Progenitor cell of endocrine pancreas (in vitro differentiated cells): ENCODE data around the gene AFAP1L1. TPM values are rescaled to one million over a fixed set of nuclear protein-coding genes. Genes with fewer than 3 reads are reported as not detected.

Experiments
- DNase-seq: peaks from one replicate; pipeline ENCODE4 v3.0.0; 2021; ENCODE audit warnings: low spot score; ENCODE audit not compliant: unreplicated experiment
- H3K27ac Mint-ChIP-seq: 2 replicates; pipeline ENCODE4 v1.8.0; 2021; ENCODE audit warnings: mild to moderate bottlenecking, moderate library complexity, mixed read lengths
- H3K27me3 Mint-ChIP-seq: 2 replicates; pipeline ENCODE4 v1.8.0; 2021; ENCODE audit warnings: mixed read lengths
- H3K36me3 Mint-ChIP-seq: 2 replicates; pipeline ENCODE4 v1.8.0; 2022; ENCODE audit warnings: mixed read lengths; ENCODE audit not compliant: insufficient read depth
- H3K4me1 Mint-ChIP-seq: 2 replicates; pipeline ENCODE4 v1.8.0; 2021; ENCODE audit warnings: low read depth, mixed read lengths
- H3K4me3 Mint-ChIP-seq: 2 replicates; pipeline ENCODE4 v1.8.0; 2021; ENCODE audit warnings: low read depth, mild to moderate bottlenecking, moderate library complexity, mixed read lengths
- H3K9me3 Mint-ChIP-seq: 2 replicates; pipeline ENCODE4 v1.8.0; 2021; ENCODE audit warnings: low read depth, mixed read lengths
- total RNA-seq: library from RNA; stranded (reverse); gene quantifications from 2 replicates; pipeline ENCODE4 v1.2.1, GENCODE V29; 2021
- TF ChIP-seq, protein P1 (sequence below): fragments of 200-600 bp; sonication (generic); IDR thresholded peaks from one replicate; pipeline ENCODE4 v1.5.0; 2021; ENCODE audit warnings: antibody characterized with exemption, mild to moderate bottlenecking; ENCODE audit not compliant: unreplicated experiment

AFAP1L1 gene
- total RNA-seq, 1 donor from 2014 or later: 0.69 TPM

DNA sequence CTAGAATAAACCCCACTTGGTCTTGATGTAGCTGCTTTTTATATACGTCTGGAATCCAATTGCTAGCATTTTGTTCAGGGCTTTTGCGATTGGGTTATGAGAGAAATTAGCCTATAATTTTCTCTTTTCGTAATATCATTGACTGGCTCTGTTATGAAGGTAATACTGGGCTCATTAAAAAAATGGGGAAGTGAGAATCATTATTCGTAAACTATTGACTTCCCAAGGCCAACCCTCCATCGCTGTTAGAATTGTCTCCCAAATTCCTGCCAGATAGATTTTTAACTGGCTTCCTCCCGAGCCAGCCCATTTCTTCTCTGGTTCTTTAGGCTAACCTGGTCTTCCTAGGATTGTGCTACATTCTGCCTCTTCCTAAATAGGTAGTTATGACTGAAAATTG, 37.7 kb downstream of the AFAP1L1 start:
- Mint-ChIP-seq H3K27ac (no peak overlapping the region), H3K36me3 (no peaks in the 10 kb centered on the region), H3K4me3 (no peak overlapping the region), H3K4me1 (peaks cover 3% of the 10 kb centered on the region), H3K9me3 (no peaks in the 10 kb centered on the region), H3K27me3 (peaks cover 5% of the 10 kb centered on the region)
- no peak for DNase-seq
- TF ChIP-seq, protein P1, sequence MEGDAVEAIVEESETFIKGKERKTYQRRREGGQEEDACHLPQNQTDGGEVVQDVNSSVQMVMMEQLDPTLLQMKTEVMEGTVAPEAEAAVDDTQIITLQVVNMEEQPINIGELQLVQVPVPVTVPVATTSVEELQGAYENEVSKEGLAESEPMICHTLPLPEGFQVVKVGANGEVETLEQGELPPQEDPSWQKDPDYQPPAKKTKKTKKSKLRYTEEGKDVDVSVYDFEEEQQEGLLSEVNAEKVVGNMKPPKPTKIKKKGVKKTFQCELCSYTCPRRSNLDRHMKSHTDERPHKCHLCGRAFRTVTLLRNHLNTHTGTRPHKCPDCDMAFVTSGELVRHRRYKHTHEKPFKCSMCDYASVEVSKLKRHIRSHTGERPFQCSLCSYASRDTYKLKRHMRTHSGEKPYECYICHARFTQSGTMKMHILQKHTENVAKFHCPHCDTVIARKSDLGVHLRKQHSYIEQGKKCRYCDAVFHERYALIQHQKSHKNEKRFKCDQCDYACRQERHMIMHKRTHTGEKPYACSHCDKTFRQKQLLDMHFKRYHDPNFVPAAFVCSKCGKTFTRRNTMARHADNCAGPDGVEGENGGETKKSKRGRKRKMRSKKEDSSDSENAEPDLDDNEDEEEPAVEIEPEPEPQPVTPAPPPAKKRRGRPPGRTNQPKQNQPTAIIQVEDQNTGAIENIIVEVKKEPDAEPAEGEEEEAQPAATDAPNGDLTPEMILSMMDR: no peak

GRCh38 chr5:149310488-149310887, 38.8 kb downstream of the AFAP1L1 start:
- TF ChIP-seq, protein P1: no peak
- H3K36me3 Mint-ChIP-seq: no peaks in the 10 kb centered on the region
- H3K9me3 Mint-ChIP-seq: no peaks in the 10 kb centered on the region
- H3K27ac Mint-ChIP-seq: no peak overlapping the region
- peaks cover 5% of the 10 kb centered on the region for H3K27me3 Mint-ChIP-seq
- DNase-seq: no peak
- peaks cover 3% of the 10 kb centered on the region for H3K4me1 Mint-ChIP-seq
- no peak overlapping the region for H3K4me3 Mint-ChIP-seq

- H3K4me1 Mint-ChIP-seq: peaks cover 3% of the 10 kb centered on the region
- H3K9me3 Mint-ChIP-seq: no peaks in the 10 kb centered on the region
- peaks cover 2% of the 10 kb centered on the region for H3K27me3 Mint-ChIP-seq
- DNase-seq: no peak
- no peaks in the 10 kb centered on the region for H3K36me3 Mint-ChIP-seq
- no peak overlapping the region for H3K27ac Mint-ChIP-seq
- no peak overlapping the region for H3K4me3 Mint-ChIP-seq
- TF ChIP-seq, protein P1: no peak
Observed at GRCh38 chr5:149310947-149311658, 39.4 kb downstream of the AFAP1L1 start.

GRCh38 chr5:149313151-149313841, 41.6 kb downstream of the AFAP1L1 start:
- DNase-seq: no peak
- H3K27ac Mint-ChIP-seq: no peak overlapping the region
- peaks cover 5% of the 10 kb centered on the region for H3K4me1 Mint-ChIP-seq
- H3K9me3 Mint-ChIP-seq: no peaks in the 10 kb centered on the region
- H3K27me3 Mint-ChIP-seq: peaks cover 2% of the 10 kb centered on the region
- H3K4me3 Mint-ChIP-seq: no peak overlapping the region
- TF ChIP-seq, protein P1: no peak
- H3K36me3 Mint-ChIP-seq: no peaks in the 10 kb centered on the region

DNA sequence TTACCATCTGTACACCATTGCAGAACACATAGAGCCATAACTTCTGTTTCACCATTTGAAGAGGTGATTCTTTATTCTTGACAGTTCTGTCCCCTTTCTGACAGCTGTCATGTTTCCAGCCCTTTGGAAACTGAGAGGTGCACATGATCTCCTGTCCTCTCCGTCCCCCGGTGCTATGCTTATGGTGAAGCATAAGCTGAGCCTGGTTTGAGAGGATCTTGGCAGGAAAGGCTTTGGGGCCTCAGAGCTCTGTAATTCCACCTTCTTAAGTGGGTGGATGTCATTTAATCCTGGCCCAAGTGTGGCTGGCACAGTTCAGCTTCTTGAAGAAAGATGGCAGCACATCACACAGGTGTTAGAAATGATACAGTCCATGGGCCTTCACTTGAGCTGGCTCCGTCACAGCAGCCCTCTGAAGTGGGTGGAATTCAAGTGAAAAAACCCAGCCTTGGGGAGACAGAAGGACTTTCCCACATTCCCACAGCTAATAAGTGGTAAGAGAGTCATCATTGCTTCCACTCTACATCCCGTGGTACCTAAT, 43.0 kb downstream of the AFAP1L1 start:
- Mint-ChIP-seq H3K27me3 (peaks cover 2% of the 10 kb centered on the region), H3K4me1 (peaks cover 2% of the 10 kb centered on the region), H3K4me3 (no peak overlapping the region), H3K27ac (no peak overlapping the region), H3K9me3 (no peaks in the 10 kb centered on the region), H3K36me3 (no peaks in the 10 kb centered on the region)
- TF ChIP-seq, protein P1: no peak
- no peak for DNase-seq
